HepG2 (cell line): Measurements from ENCODE around the gene FIZ1. TPM values are rescaled to one million over a fixed set of nuclear protein-coding genes. Genes with fewer than 3 reads are reported as not detected.
A peak's percentile ranks its signal among the peaks of the same experiment; 100 is the strongest.

ENCODE experiments used
- ARID5B ChIP-seq: IDR thresholded peaks from 2 replicates; pipeline ENCODE4 v1.4.0; 2020; ENCODE audit warnings: mild to moderate bottlenecking, missing genetic modification reagents
- HOXA9 ChIP-seq: sonication (generic); formaldehyde crosslinking; IDR thresholded peaks from 2 replicates; pipeline ENCODE4 v1.8.1; 2022; ENCODE audit warnings: missing genetic modification reagents, mild to moderate bottlenecking, moderate library complexity, borderline replicate concordance
- IKZF4 ChIP-seq: sonication (generic); formaldehyde crosslinking; IDR thresholded peaks from 2 replicates; pipeline ENCODE4 v1.5.1; 2020; ENCODE audit warnings: borderline replicate concordance, mild to moderate bottlenecking, low read depth, missing genetic modification reagents; ENCODE audit errors: not compliant biosample characterization
- KLF11 ChIP-seq: IDR thresholded peaks from 2 replicates; pipeline ENCODE4 v1.6.1; 2016; ENCODE audit warnings: missing compliant biosample characterization
- MEIS2 ChIP-seq: sonication (generic); formaldehyde crosslinking; IDR thresholded peaks from 2 replicates; pipeline ENCODE4 v1.9.0; 2021; ENCODE audit warnings: mild to moderate bottlenecking, missing genetic modification reagents
- TEAD3 ChIP-seq: optimal IDR thresholded peaks from 2 replicates; pipeline ENCODE3; 2016; ENCODE audit warnings: borderline replicate concordance
- ZBTB25 ChIP-seq: IDR thresholded peaks from 2 replicates; pipeline ENCODE4 v1.6.1; 2018; ENCODE audit warnings: missing genetic modification reagents
- ZNF441 ChIP-seq: sonication (generic); formaldehyde crosslinking; IDR thresholded peaks from 2 replicates; pipeline ENCODE4 v1.7.0; 2021; ENCODE audit warnings: missing genetic modification reagents, borderline replicate concordance
- ZNF576 ChIP-seq: sonication (generic); formaldehyde crosslinking; IDR thresholded peaks from 2 replicates; pipeline ENCODE4 v1.4.0; 2020; ENCODE audit warnings: mild to moderate bottlenecking, missing genetic modification reagents
- ZNF609 ChIP-seq: sonication (generic); formaldehyde crosslinking; IDR thresholded peaks from 2 replicates; pipeline ENCODE4 v1.4.0; 2020; ENCODE audit warnings: mild to moderate bottlenecking, missing genetic modification reagents, borderline replicate concordance
- ZNF710 ChIP-seq: sonication (generic); formaldehyde crosslinking; IDR thresholded peaks from 2 replicates; pipeline ENCODE4 v1.5.0; 2020; ENCODE audit warnings: mild to moderate bottlenecking, missing genetic modification reagents, borderline replicate concordance
- polyA plus RNA-seq, 8 experiments: library from polyadenylated mRNA; depleted of rRNA in 3 of 8; stranded (reverse) in 7 of 8; unstranded in 1 of 8; fragments of >200 nt; fragmentation: Illumina TruSeq in 4 of 8; extraction: Trizol in 4 of 8; gene quantifications; 2 replicates each; pipeline versions ENCODE4 v1.2.1 to v1.2.3, GENCODE V29; 2011 to 2016; ENCODE audit warnings: low read depth in 4 of 8, missing spikeins in 1 of 8, mixed read lengths in 1 of 8; ENCODE audit not compliant: insufficient read depth in 1 of 8
- total RNA-seq, 5 experiments: library from RNA; depleted of rRNA; stranded (reverse); fragments of >200 nt; fragmentation: Illumina TruSeq; extraction: Trizol; gene quantifications; 2 replicates each; pipeline ENCODE4 v1.2.3, GENCODE V29; 2016; ENCODE audit warnings: low read depth in 1 of 5

Gene FIZ1
- total and polyA plus RNA-seq, 2 of the 13 experiments (the other 11 are each of a cell fraction or from before 2014, with no cell fraction given) = 3.6 to 5.9 TPM

GRCh38 chr19:55553217-55554182, 45.8 kb downstream of the FIZ1 start (continued):
- 0 out of 2 replicates have a peak, but pooled peaks have one; percentile 20 for TF ChIP-seq ZNF609 (CRISPR knock-in tag)
- TF ChIP-seq IKZF4 (CRISPR knock-in tag) = no peak
- TF ChIP-seq ZNF441 = no peak
- peak; percentile 76 for TF ChIP-seq TEAD3 (CRISPR knock-in tag)
- TF ChIP-seq ZBTB25 = peak; percentile 40; the same call in 1 of the 2 replicates
- TF ChIP-seq HOXA9 = no peak
- TF ChIP-seq ZNF710 (CRISPR knock-in tag) = peak; percentile 99
- TF ChIP-seq MEIS2 (CRISPR knock-in tag) = no peak
- peak; percentile 91 for TF ChIP-seq ARID5B (CRISPR knock-in tag)
- 0 out of 2 replicates have a peak, but pooled peaks have one; percentile 8 for TF ChIP-seq KLF11
- no peak for TF ChIP-seq ZNF576
